H9 (cell line): ENCODE results near the gene INPP5A. TPM values are rescaled to one million over a fixed set of nuclear protein-coding genes. Genes with fewer than 3 reads are reported as not detected.

Experiments
- DNase-seq: peaks from one replicate; pipeline ENCODE4 v3.0.0-alpha.2; 2017
- H2AFZ ChIP-seq: one replicate; pipeline ENCODE4 v1.6.1; 2013; ENCODE audit warnings: mild to moderate bottlenecking, low read length, control low read depth, moderate library complexity
- H2AK5ac ChIP-seq: 2 replicates; pipeline ENCODE4 v1.6.1; 2013; ENCODE audit warnings: low read length, control low read depth, mixed read lengths; ENCODE audit not compliant: insufficient read length
- H2BK120ac ChIP-seq: one replicate; pipeline ENCODE4 v1.6.1; 2013; ENCODE audit warnings: low read depth, mild to moderate bottlenecking, low read length, control low read depth, inconsistent platforms; ENCODE audit not compliant: poor library complexity, severe bottlenecking
- H2BK12ac ChIP-seq: 2 replicates; pipeline ENCODE4 v1.6.1; 2013; ENCODE audit warnings: low read length, control low read depth, mixed read lengths, low read depth; ENCODE audit not compliant: insufficient read length
- H2BK15ac ChIP-seq: 2 replicates; pipeline ENCODE4 v1.6.1; 2013; ENCODE audit warnings: low read depth, low read length, control low read depth
- H2BK20ac ChIP-seq: one replicate; pipeline ENCODE4 v1.6.1; 2013; ENCODE audit warnings: low read depth, mild to moderate bottlenecking, low read length, control low read depth, inconsistent platforms; ENCODE audit not compliant: poor library complexity, severe bottlenecking
- H2BK5ac ChIP-seq: 2 replicates; pipeline ENCODE4 v1.6.1; 2013; ENCODE audit warnings: low read length, control low read depth, mixed read lengths; ENCODE audit not compliant: insufficient read length
- H3K14ac ChIP-seq: 2 replicates; pipeline ENCODE4 v1.6.1; 2013; ENCODE audit warnings: low read length, control low read depth; ENCODE audit not compliant: insufficient read depth
- H3K18ac ChIP-seq: 2 replicates; pipeline ENCODE4 v1.6.1; 2013; ENCODE audit warnings: low read depth, mild to moderate bottlenecking, mixed read lengths, low read length, control low read depth; ENCODE audit not compliant: insufficient read length
- H3K23ac ChIP-seq: 2 replicates; pipeline ENCODE4 v1.6.1; 2013; ENCODE audit warnings: low read length, control low read depth, mixed read lengths, low read depth; ENCODE audit not compliant: insufficient read length
- H3K23me2 ChIP-seq: 2 replicates; pipeline ENCODE4 v1.6.1; 2013; ENCODE audit warnings: low read depth, mild to moderate bottlenecking, mixed read lengths, low read length, control low read depth; ENCODE audit not compliant: insufficient read length, poor library complexity, severe bottlenecking
- H3K27ac ChIP-seq: 2 replicates; pipeline ENCODE4 v1.5.1; 2013; ENCODE audit warnings: low read length, control low read depth, mixed read lengths, low read depth; ENCODE audit not compliant: insufficient read length
- H3K27me3 ChIP-seq: 2 replicates; pipeline ENCODE4 v1.6.1; 2013; ENCODE audit warnings: low read length, control low read depth, inconsistent platforms; ENCODE audit not compliant: insufficient read depth
- H3K4ac ChIP-seq: 2 replicates; pipeline ENCODE4 v1.6.1; 2013; ENCODE audit warnings: low read depth, mild to moderate bottlenecking, control low read depth, inconsistent platforms, low read length, moderate library complexity
- H3K4me1 ChIP-seq: 2 replicates; pipeline ENCODE4 v1.6.1; 2013; ENCODE audit warnings: low read length, control low read depth, inconsistent platforms; ENCODE audit not compliant: insufficient read depth
- H3K4me2 ChIP-seq: 2 replicates; pipeline ENCODE4 v1.6.1; 2013; ENCODE audit warnings: low read length, control low read depth, mixed read lengths; ENCODE audit not compliant: insufficient read length, insufficient read depth
- H3K56ac ChIP-seq: 2 replicates; pipeline ENCODE4 v1.6.1; 2013; ENCODE audit warnings: low read depth, mild to moderate bottlenecking, mixed read lengths, low read length, control low read depth; ENCODE audit not compliant: insufficient read length
- H3K79me1 ChIP-seq: 2 replicates; pipeline ENCODE4 v1.6.1; 2013; ENCODE audit warnings: low read depth, mild to moderate bottlenecking, moderate library complexity, low read length, control low read depth, inconsistent platforms; ENCODE audit not compliant: insufficient read depth, poor library complexity, severe bottlenecking
- H3K79me2 ChIP-seq: 2 replicates; pipeline ENCODE4 v1.6.1; 2013; ENCODE audit warnings: low read length, control low read depth, inconsistent platforms; ENCODE audit not compliant: insufficient read depth
- H3K9ac ChIP-seq: 2 replicates; pipeline ENCODE4 v1.6.1; 2013; ENCODE audit warnings: low read length, control low read depth, mixed read lengths; ENCODE audit not compliant: insufficient read length; ENCODE audit errors: extremely low read depth
- H3K9me3 ChIP-seq: one replicate; pipeline ENCODE4 v1.6.1; 2013; ENCODE audit warnings: low read depth, low read length, inconsistent platforms; ENCODE audit not compliant: control insufficient read depth
- H3T11ph ChIP-seq: one replicate; pipeline ENCODE4 v1.6.1; 2013; ENCODE audit warnings: mild to moderate bottlenecking, low read length, control low read depth, inconsistent platforms
- H4K20me1 ChIP-seq: one replicate; pipeline ENCODE4 v1.6.1; 2013; ENCODE audit not compliant: control insufficient read depth, insufficient read length, insufficient read depth
- H4K5ac ChIP-seq: 2 replicates; pipeline ENCODE4 v1.6.1; 2013; ENCODE audit warnings: low read depth, mild to moderate bottlenecking, mixed read lengths, low read length, control low read depth; ENCODE audit not compliant: insufficient read length
- H4K8ac ChIP-seq: replicated peaks from 2 replicates; pipeline ENCODE4 v1.6.1; 2013; ENCODE audit warnings: low read length, control low read depth, mixed read lengths, low read depth; ENCODE audit not compliant: insufficient read length
- H4K91ac ChIP-seq: 2 replicates; pipeline ENCODE4 v1.6.1; 2013; ENCODE audit warnings: low read depth, mild to moderate bottlenecking, moderate library complexity, mixed read lengths, low read length, control low read depth; ENCODE audit not compliant: insufficient read length
- H3K27ac Mint-ChIP-seq, 3 experiments: 2 replicates in 2 of 3; 3 replicates in 1 of 3; pipeline ENCODE4 v1.8.0; 2020 to 2021; ENCODE audit warnings: mixed read lengths in 3 of 3, mild to moderate bottlenecking in 1 of 3, moderate library complexity in 1 of 3
- H3K27me3 Mint-ChIP-seq: 2 replicates; pipeline ENCODE4 v1.8.0; 2021; ENCODE audit warnings: low read depth, mild to moderate bottlenecking, moderate library complexity, mixed read lengths
- H3K36me3 Mint-ChIP-seq, 3 experiments: 2 replicates in 2 of 3; 3 replicates in 1 of 3; pipeline ENCODE4 v1.8.0; 2020 to 2021; ENCODE audit warnings: low read depth in 3 of 3, mixed read lengths in 3 of 3; ENCODE audit not compliant: insufficient read depth in 1 of 3
- H3K4me1 Mint-ChIP-seq, 2 experiments: 2 replicates each; pipeline ENCODE4 v1.8.0; 2020; ENCODE audit warnings: mixed read lengths in 2 of 2
- H3K4me3 Mint-ChIP-seq, 2 experiments: 2 replicates in 1 of 2; 3 replicates in 1 of 2; pipeline ENCODE4 v1.8.0; 2020 to 2021; ENCODE audit warnings: mild to moderate bottlenecking in 2 of 2, mixed read lengths in 2 of 2, moderate library complexity in 1 of 2
- H3K9me3 Mint-ChIP-seq, 2 experiments: 2 replicates in 1 of 2; 3 replicates in 1 of 2; pipeline ENCODE4 v1.8.0; 2020; ENCODE audit warnings: mild to moderate bottlenecking in 2 of 2, mixed read lengths in 2 of 2, moderate library complexity in 1 of 2
- WGBS: extraction: QIAGEN DNeasy Blood & Tissue Kit; methylation state at CpG from one replicate; pipeline ENCODE4 v1.1.7; 2013; ENCODE audit warnings: missing lambda C conversion rate, low lambda C conversion rate, mixed read lengths; ENCODE audit not compliant: insufficient read length; ENCODE audit errors: extremely low coverage; 5-methylcytosine and 5-hydroxymethylcytosine counted together
- total RNA-seq: library from RNA; stranded (reverse); gene quantifications from 2 replicates; pipeline ENCODE4 v1.2.1, GENCODE V29; 2021
- TF ChIP-seq, protein P1 (sequence below): fragments of 200-600 bp; sonication (generic); conservative IDR thresholded peaks from 3 replicates; pipeline ENCODE4 v1.8.0; 2021; ENCODE audit warnings: antibody characterized with exemption, mild to moderate bottlenecking

Gene INPP5A
- total RNA-seq, 1 experiment from 2014 or later = 17.7 TPM

DNA sequence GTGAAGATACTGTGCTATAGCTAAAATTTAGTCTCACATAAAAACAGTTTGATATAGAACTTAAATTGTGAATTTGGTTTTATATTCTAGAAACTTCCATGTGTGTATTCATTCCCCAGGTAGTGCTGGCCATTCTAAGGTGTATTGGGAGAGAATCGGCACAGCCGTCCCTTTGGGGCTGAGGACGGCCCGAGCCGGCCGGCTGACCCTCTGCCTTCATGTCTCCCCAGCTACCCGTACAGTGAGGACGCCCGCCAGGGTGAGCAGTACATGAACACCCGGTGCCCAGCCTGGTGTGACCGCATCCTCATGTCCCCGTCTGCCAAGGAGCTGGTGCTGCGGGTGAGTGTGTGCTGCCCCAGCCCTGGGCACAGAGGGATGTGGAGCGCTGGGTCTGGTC, 239.9 kb downstream of the INPP5A start:
- H4K20me1 ChIP-seq = no peaks in the 10 kb centered on the region
- peaks cover 19% of the 10 kb centered on the region for H3K27me3 Mint-ChIP-seq
- H3K27me3 ChIP-seq = peaks cover 6% of the 10 kb centered on the region; the same call in 1 of the 2 replicates
- H2BK5ac ChIP-seq = no peak overlapping the region
- H3K9me3 Mint-ChIP-seq = peaks cover 8% of the 10 kb centered on the region in 2 experiments; a peak in 4 of 5 replicates
- H3K4me3 Mint-ChIP-seq = no peak overlapping the region
- TF ChIP-seq, protein P1, sequence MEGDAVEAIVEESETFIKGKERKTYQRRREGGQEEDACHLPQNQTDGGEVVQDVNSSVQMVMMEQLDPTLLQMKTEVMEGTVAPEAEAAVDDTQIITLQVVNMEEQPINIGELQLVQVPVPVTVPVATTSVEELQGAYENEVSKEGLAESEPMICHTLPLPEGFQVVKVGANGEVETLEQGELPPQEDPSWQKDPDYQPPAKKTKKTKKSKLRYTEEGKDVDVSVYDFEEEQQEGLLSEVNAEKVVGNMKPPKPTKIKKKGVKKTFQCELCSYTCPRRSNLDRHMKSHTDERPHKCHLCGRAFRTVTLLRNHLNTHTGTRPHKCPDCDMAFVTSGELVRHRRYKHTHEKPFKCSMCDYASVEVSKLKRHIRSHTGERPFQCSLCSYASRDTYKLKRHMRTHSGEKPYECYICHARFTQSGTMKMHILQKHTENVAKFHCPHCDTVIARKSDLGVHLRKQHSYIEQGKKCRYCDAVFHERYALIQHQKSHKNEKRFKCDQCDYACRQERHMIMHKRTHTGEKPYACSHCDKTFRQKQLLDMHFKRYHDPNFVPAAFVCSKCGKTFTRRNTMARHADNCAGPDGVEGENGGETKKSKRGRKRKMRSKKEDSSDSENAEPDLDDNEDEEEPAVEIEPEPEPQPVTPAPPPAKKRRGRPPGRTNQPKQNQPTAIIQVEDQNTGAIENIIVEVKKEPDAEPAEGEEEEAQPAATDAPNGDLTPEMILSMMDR = no peak
- H3K23ac ChIP-seq = no peak overlapping the region
- no peak overlapping the region for H3K27ac Mint-ChIP-seq
- H3K27ac ChIP-seq = no peak overlapping the region
- H4K91ac ChIP-seq = no peak overlapping the region
- no peak overlapping the region for H2BK20ac ChIP-seq
- no peak overlapping the region for H3K18ac ChIP-seq
- H3K56ac ChIP-seq = no peak overlapping the region
- peaks cover 0 to 8% of the 10 kb centered on the region in 2 experiments; a peak in 2 of 4 replicates for H3K4me1 Mint-ChIP-seq
- H3K79me2 ChIP-seq = no peaks in the 10 kb centered on the region
- no peak overlapping the region for H3K4ac ChIP-seq
- H2AFZ ChIP-seq = no peak overlapping the region
- no peak overlapping the region for H3K4me2 ChIP-seq
- H3T11ph ChIP-seq = no peak overlapping the region
- no peak overlapping the region for H2BK12ac ChIP-seq
- H3K79me1 ChIP-seq = no peaks in the 10 kb centered on the region
- no peaks in the 10 kb centered on the region for H3K4me1 ChIP-seq
- DNase-seq = no peak
- no peak overlapping the region for H4K8ac ChIP-seq
- H3K14ac ChIP-seq = no peak overlapping the region; the same call in 1 of the 2 replicates
- no peaks in the 10 kb centered on the region for H3K9me3 ChIP-seq
- H3K23me2 ChIP-seq = no peaks in the 10 kb centered on the region
- H2AK5ac ChIP-seq = no peak overlapping the region
- no peak overlapping the region for H2BK15ac ChIP-seq
- H3K9ac ChIP-seq = no peak overlapping the region
- H4K5ac ChIP-seq = no peak overlapping the region
- H2BK120ac ChIP-seq = no peak overlapping the region
- H3K36me3 Mint-ChIP-seq = peaks cover 4 to 7% (median 6%) of the 10 kb centered on the region in 3 experiments; a peak in 6 of 7 replicates
- no CpG with 5 or more reads among the region's 14 CpGs for WGBS
